GM12801 (cell line): ENCODE results near the gene ULK3.

ENCODE experiments used
- CTCF ChIP-seq: IDR thresholded peaks from one replicate; pipeline ENCODE4 v1.5.1; 2011; ENCODE audit warnings: control low read depth; ENCODE audit not compliant: insufficient read length; ENCODE audit errors: extremely low read depth

The ULK3 gene

GRCh38 chr15:74809242-74809641, 33.7 kb downstream of the ULK3 start:
- no peak for TF ChIP-seq CTCF

GRCh38 chr15:74808840-74809229, 34.1 kb downstream of the ULK3 start:
- no peak for TF ChIP-seq CTCF

GRCh38 chr15:74808078-74808839, 34.7 kb downstream of the ULK3 start:
- TF ChIP-seq CTCF: no peak

- no peak for TF ChIP-seq CTCF
Measured at GRCh38 chr15:74807282-74807681, 35.7 kb downstream of the ULK3 start.

- no peak for TF ChIP-seq CTCF
Measured at GRCh38 chr15:74804935-74805334, 38.0 kb downstream of the ULK3 start.

GRCh38 chr15:74802862-74803447, 40.0 kb downstream of the ULK3 start:
- TF ChIP-seq CTCF: no peak

GRCh38 chr15:74802290-74802689, 40.7 kb downstream of the ULK3 start:
- no peak for TF ChIP-seq CTCF
